ENCODE data around the gene KRTAP17-1.

The KRTAP17-1 gene

GRCh38 chr17:41325126-41325525 lies 9.6 kb upstream of the KRTAP17-1 start:
- H3K9me3 ChIP-seq, result no peaks in the 10 kb centered on the region
- H3K27me3 ChIP-seq, result no peaks in the 10 kb centered on the region
- H3K36me3 ChIP-seq, result no peaks in the 10 kb centered on the region
- no peak for DNase-seq
- no peak overlapping the region for H3K4me3 ChIP-seq (ENCODE audit: low read depth, low read length)
- TF ChIP-seq CTCF (IDR thresholded peaks at IDR 0.05; ENCODE audit: low read depth, low read length), result no peak
- H3K4me1 ChIP-seq, result no peaks in the 10 kb centered on the region; the same call in 1 of the 2 replicates

- Histone ChIP-seq H3K4me3 (ENCODE audit: low read depth, low read length) (no peak overlapping the region), H3K9me3 (no peaks in the 10 kb centered on the region), H3K4me1 (no peaks in the 10 kb centered on the region; the same call in 1 of the 2 replicates), H3K27me3 (no peaks in the 10 kb centered on the region; the same call in 1 of the 2 replicates), H3K36me3 (no peaks in the 10 kb centered on the region)
- peak; percentile 38 for TF ChIP-seq CTCF (IDR thresholded peaks at IDR 0.05; ENCODE audit: low read depth, low read length)
- DNase-seq, result no peak
Measured at GRCh38 chr17:41324180-41325075, 8.9 kb upstream of the KRTAP17-1 start.

GRCh38 chr17:41322903-41323895 lies 7.7 kb upstream of the KRTAP17-1 start:
- no peaks in the 10 kb centered on the region for H3K36me3 ChIP-seq
- no peak overlapping the region for H3K4me3 ChIP-seq (ENCODE audit: low read depth, low read length)
- TF ChIP-seq CTCF (IDR thresholded peaks at IDR 0.05; ENCODE audit: low read depth, low read length), result no peak
- no peaks in the 10 kb centered on the region for H3K9me3 ChIP-seq
- no peaks in the 10 kb centered on the region; the same call in 1 of the 2 replicates for H3K27me3 ChIP-seq
- DNase-seq, result no peak
- H3K4me1 ChIP-seq, result no peaks in the 10 kb centered on the region; the same call in 1 of the 2 replicates

GRCh38 chr17:41322094-41322902 lies 6.8 kb upstream of the KRTAP17-1 start:
- DNase-seq, result no peak
- Histone ChIP-seq H3K27me3 (peaks cover under 1% of the 10 kb centered on the region), H3K4me3 (ENCODE audit: low read depth, low read length) (no peak overlapping the region), H3K9me3 (no peaks in the 10 kb centered on the region), H3K36me3 (no peaks in the 10 kb centered on the region), H3K4me1 (no peaks in the 10 kb centered on the region; the same call in 1 of the 2 replicates)
- TF ChIP-seq CTCF (IDR thresholded peaks at IDR 0.05; ENCODE audit: low read depth, low read length), result peak; percentile 80

GRCh38 chr17:41318231-41318630 lies 2.7 kb upstream of the KRTAP17-1 start:
- no peak for DNase-seq
- Histone ChIP-seq H3K27me3 (peaks cover 41% of the 10 kb centered on the region), H3K4me1 (no peaks in the 10 kb centered on the region), H3K9me3 (no peaks in the 10 kb centered on the region), H3K36me3 (no peaks in the 10 kb centered on the region), H3K4me3 (ENCODE audit: low read depth, low read length) (no peak overlapping the region)
- no peak for TF ChIP-seq CTCF (IDR thresholded peaks at IDR 0.05; ENCODE audit: low read depth, low read length)

Measured in BE2C (cell line).